Neuron (in vitro differentiated cells): ENCODE results near the gene GPSM3.
"Not testable (repeated sequence)": the region's sequence is repeated elsewhere in the genome, so short reads cannot be mapped to it uniquely, and the experiment has no call there.

Experiments used
- H2AFZ ChIP-seq: one replicate; pipeline ENCODE4 v1.6.1; 2013; ENCODE audit warnings: low read depth, mild to moderate bottlenecking, inconsistent platforms, low read length, moderate library complexity
- H3K27me3 ChIP-seq: one replicate; pipeline ENCODE4 v1.6.1; 2013; ENCODE audit warnings: low read length; ENCODE audit not compliant: insufficient read depth
- H3K36me3 ChIP-seq: one replicate; pipeline ENCODE4 v1.6.1; 2013; ENCODE audit warnings: low read length; ENCODE audit not compliant: insufficient read depth
- H3K4me1 ChIP-seq: one replicate; pipeline ENCODE4 v1.6.1; 2013; ENCODE audit warnings: low read length; ENCODE audit not compliant: insufficient read depth
- H3K4me3 ChIP-seq: 2 replicates; pipeline ENCODE4 v1.5.1; 2013; ENCODE audit warnings: mild to moderate bottlenecking, low read length, moderate library complexity
- H3K9me3 ChIP-seq: one replicate; pipeline ENCODE4 v1.6.1; 2013; ENCODE audit warnings: low read length

The GPSM3 gene

DNA sequence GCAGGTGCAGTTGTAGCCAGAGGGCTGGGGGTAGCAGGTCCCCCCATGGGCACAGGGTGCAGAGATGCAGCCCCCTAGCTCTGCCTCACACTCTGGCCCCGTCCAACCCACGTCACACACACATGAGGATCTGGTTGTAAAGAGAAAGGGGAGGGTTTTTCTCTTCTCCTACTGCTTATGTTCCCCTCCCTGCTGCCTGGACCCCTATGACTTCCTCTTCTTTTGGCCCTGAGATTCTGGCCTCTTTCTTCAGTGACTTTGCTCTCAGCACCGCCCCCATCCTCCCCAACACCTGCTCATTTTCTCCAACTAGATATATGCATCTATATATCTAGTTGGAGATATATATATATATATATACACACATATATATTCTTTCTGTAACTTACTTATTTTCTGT, 21.7 kb upstream of the GPSM3 start:
- no peak overlapping the region for H3K4me3 ChIP-seq
- H3K9me3 ChIP-seq: no peaks in the 10 kb centered on the region
- H3K4me1 ChIP-seq: no peaks in the 10 kb centered on the region
- peaks cover 22% of the 10 kb centered on the region for H3K27me3 ChIP-seq
- no peak overlapping the region for H2AFZ ChIP-seq
- H3K36me3 ChIP-seq: no peaks in the 10 kb centered on the region

DNA sequence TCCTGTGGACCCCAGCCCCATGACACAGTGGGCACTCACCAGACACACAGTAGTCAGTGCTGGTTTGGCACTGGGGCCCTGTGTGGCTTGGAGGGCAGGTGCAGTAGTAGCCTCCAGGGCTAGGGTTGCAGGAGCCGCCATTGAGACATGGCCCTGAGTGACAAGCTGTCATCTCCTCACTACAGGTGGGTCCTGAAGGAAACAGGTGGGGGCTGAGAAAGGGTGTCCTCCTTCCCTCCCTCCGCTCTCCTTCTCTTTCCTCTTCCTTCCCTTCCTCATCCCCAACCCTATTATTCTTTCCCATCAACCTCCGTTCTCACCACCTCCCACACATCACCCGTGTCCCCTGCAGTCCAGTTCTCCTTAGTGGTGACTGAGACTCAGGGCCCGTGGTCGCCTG, 21.2 kb upstream of the GPSM3 start:
- H3K4me3 ChIP-seq: no peak overlapping the region
- no peaks in the 10 kb centered on the region for H3K4me1 ChIP-seq
- H3K9me3 ChIP-seq: no peaks in the 10 kb centered on the region
- peaks cover 22% of the 10 kb centered on the region for H3K27me3 ChIP-seq
- no peak overlapping the region for H2AFZ ChIP-seq
- H3K36me3 ChIP-seq: no peaks in the 10 kb centered on the region

DNA sequence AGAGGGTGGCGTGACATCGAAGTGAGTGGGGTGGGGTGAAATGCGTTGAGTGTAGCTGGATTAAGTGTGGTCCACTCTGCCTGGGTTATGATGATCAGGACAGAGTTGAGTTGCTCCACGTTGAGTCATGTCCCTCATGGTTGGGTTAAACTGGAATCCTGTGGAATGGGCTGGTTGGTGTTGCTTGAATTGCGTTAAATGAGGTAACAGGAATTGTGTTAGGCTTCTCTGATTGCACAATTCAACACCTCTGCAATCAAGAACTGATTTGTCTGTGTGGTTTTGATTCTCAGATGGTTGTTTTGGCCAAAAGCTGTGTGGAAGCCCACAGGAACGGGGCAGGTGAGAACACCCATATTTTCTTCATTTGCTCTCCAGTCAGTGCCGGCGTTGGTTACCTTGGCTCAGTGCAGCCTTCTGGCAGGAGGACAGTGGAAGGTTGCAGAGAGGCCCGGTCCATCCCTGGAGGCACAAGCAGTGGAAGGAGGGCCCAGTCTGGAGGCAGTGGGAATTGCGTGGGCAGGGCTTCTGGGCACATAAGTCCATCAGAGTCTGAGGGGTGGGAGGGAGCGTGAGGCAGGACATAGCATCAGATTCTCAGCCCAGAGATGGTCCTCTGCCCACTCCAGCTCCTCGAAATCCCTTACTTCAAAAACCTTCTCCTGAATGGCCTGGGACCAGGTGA, 19.8 kb upstream of the GPSM3 start:
- H3K9me3 ChIP-seq: no peaks in the 10 kb centered on the region
- H3K4me1 ChIP-seq: no peaks in the 10 kb centered on the region
- H3K4me3 ChIP-seq: no peak overlapping the region
- H2AFZ ChIP-seq: no peak overlapping the region
- H3K36me3 ChIP-seq: no peaks in the 10 kb centered on the region
- H3K27me3 ChIP-seq: peaks cover 18% of the 10 kb centered on the region

DNA sequence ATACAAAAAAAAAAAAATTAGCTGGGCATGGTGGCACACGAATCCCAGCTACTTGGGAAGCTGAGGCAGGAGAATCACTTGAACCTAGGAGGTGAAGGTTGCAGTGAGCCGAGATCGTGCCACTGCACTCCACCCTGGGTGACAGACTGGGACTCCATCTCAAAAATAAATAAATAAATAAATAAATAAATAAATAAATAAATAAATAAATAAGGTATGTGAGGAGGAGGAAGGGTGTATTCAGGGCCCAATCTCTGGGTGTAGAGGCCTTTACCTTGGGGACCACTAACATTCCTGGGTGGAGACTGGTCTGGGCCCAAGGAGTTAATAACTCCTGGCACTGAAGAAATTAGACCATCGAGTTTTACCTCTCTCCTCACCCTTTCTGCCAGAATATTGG, 19.0 kb upstream of the GPSM3 start:
- H3K27me3 ChIP-seq: peaks cover 18% of the 10 kb centered on the region
- H3K9me3 ChIP-seq, H3K4me3 ChIP-seq, H2AFZ ChIP-seq, H3K4me1 ChIP-seq, H3K36me3 ChIP-seq: not testable (repeated sequence)

DNA sequence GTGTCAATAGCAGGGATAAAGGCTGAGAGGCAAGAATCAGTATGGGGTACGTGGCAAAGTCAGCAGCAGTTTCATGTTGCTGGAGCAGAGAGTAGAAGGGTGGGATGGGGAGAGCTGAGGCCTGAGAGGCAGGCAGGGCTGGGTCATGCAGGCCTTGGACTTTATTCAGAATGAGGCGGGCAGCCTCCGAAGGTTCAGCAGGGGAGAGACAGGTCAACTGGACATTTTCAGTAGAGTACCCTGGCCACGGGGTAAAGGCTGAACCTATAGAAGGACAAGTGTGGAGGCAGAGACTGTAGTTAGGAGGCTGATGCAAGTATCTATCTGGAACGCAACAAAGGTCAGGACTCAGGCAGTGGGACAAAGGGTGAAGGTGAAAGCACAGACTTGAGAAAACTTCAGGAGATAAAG, 17.8 kb upstream of the GPSM3 start:
- Histone ChIP-seq H2AFZ (no peak overlapping the region), H3K27me3 (peaks cover 17% of the 10 kb centered on the region), H3K36me3 (no peaks in the 10 kb centered on the region), H3K4me1 (no peaks in the 10 kb centered on the region), H3K4me3 (no peak overlapping the region), H3K9me3 (no peaks in the 10 kb centered on the region)

DNA sequence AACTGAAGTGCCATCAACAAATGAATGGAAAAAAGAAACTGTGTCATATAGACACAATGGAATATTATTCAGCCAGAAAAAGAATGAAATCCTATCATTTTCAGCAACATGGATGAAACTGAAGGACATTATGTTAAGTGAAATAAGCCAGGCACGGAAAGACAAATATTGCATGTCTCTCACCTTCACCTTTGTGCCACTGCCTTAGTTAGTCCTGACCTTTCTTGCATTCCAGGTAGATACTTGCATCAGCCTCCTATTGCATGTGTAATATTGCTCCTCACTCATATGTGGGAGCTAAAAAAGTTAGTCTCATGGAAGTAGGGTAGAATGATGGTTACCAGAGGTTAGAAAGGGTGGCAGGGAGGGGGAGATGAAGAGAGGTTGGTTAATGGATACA, 16.6 kb upstream of the GPSM3 start:
- Histone ChIP-seq H3K9me3 (no peaks in the 10 kb centered on the region), H3K4me1 (peaks cover 2% of the 10 kb centered on the region), H3K27me3 (peaks cover 13% of the 10 kb centered on the region), H3K4me3 (no peak overlapping the region), H2AFZ (no peak overlapping the region), H3K36me3 (no peaks in the 10 kb centered on the region)

DNA sequence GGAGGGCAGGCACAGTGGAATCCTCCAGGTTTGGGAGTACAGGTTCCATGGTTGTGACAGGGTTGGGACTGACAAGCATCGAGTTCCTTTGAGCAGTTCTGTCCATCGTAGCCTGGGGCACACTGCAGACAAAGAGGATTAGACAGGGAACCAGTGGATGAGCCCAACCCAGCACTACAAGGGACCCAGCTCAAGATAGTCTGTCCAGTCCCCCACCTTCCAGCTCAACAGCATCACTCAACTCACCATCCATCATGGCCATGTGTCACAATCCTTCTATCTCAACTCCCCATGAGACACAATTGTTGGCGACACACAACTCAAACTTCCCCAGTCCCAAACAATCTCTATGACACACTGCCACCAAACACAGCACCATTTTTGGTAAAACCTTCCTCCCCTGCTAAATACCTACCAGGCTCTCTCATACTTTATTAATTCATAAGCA, 11.8 kb upstream of the GPSM3 start:
- H3K9me3 ChIP-seq: no peaks in the 10 kb centered on the region

DNA sequence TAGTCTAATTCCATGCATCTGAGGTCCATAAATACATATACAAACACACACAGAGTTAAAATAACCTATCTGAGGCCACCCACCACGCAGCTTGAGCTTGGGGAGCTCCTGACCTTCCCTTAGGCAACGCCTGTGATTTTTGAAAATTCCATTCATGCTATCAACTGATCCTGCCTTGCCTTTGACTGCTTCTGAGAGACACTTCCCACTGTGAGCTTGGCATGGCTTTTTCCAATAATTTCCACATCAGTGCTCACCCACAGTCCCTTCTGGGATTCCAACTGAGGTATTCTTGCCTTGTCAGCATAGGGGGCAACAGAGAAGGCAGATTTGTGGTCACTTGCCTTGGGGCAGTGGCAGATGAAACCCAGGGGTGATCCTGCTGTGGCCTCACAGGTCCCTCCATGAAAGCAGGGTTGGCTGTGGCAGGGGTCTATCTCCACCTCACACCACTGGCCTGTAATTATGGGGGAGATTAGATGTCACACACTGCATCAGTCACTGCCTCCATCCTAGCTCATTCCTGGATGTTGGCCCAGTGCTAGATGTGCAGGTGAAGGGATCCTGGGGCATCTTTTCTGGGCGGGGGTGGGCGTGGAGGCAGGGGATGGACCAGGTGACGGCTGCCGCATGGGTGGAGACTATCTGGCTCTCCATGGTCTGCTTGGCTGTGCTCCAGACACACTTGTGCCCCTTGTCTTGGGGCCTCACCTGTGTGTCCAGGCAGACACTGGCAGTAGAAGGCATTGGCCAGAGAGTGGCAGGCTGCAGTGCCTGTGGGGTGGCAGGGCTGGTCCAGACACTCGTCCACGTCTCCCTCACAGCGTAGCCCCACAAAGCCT, 11.2 kb upstream of the GPSM3 start:
- H3K36me3 ChIP-seq: no peaks in the 10 kb centered on the region
- H3K9me3 ChIP-seq: no peaks in the 10 kb centered on the region
- no peak overlapping the region for H3K4me3 ChIP-seq
- peaks cover 15% of the 10 kb centered on the region for H3K4me1 ChIP-seq
- H3K27me3 ChIP-seq: no peaks in the 10 kb centered on the region
- no peak overlapping the region for H2AFZ ChIP-seq

More for the DNA sequence above, 11.8 kb upstream of the GPSM3 start:
- no peaks in the 10 kb centered on the region for H3K27me3 ChIP-seq
- no peak overlapping the region for H3K4me3 ChIP-seq
- no peak overlapping the region for H2AFZ ChIP-seq
- H3K36me3 ChIP-seq: no peaks in the 10 kb centered on the region
- H3K4me1 ChIP-seq: peaks cover 15% of the 10 kb centered on the region

DNA sequence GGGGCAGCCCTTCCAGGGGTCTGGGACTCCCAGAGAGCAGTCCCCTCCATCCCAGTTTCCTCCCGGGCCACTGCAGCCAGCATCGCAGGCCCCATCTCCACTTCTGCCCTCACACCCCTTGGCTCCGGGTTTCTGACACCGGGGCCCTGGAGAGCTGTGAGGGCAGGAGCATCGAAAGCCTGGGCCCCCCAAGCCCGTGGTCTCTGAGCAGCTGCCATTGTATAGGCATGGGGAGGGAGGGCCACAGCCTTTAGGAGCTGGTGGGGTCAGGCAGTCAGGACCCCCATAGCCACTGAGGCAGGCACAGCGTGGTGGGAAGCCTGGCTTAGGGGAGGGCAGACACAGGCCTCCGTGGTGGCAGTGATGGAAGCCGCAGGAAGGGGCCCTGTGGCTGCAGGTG, 9.7 kb upstream of the GPSM3 start:
- no peaks in the 10 kb centered on the region for H3K36me3 ChIP-seq
- no peaks in the 10 kb centered on the region for H3K9me3 ChIP-seq
- peaks cover 16% of the 10 kb centered on the region for H3K4me1 ChIP-seq
- no peak overlapping the region for H3K4me3 ChIP-seq
- H3K27me3 ChIP-seq: no peaks in the 10 kb centered on the region
- no peak overlapping the region for H2AFZ ChIP-seq

DNA sequence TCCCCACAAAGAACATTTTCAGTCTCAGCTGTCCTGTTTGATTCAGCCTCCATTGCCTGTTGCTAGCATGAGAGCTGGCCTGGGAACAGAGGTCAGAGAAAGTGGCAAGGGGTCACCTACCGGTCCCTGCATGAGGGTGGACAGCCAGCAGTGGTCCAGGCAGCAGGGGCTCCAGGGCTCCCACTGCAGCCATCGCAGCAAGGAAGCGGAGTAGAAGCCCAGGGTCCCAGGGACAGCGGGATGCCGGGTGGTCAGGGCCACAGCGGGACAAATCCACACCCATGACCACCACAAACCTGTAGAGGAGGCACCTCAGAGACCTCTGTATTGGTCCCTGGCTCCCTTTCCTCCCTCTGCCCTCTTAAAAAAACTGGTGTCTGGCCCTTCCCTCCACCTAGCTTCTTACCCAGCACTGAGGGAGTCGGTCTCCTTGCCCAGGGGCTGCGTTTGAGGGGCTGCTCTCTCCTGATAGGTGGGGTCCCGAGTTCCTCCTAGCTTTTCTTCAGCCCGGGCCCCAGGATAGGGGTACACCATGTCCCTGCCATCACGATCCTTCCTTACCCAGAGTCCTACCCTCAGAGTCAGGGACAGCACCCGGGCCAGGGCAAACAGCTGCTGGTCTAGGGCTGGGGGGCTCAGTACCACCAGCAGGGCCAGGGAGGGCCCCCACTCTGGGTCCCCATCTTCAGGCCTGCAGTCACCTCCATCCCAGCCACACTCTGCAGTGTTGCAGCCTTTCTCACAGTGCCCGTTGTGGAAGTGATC, 8.4 kb upstream of the GPSM3 start:
- Histone ChIP-seq H3K4me3 (no peak overlapping the region), H3K27me3 (no peaks in the 10 kb centered on the region), H3K36me3 (no peaks in the 10 kb centered on the region)

DNA sequence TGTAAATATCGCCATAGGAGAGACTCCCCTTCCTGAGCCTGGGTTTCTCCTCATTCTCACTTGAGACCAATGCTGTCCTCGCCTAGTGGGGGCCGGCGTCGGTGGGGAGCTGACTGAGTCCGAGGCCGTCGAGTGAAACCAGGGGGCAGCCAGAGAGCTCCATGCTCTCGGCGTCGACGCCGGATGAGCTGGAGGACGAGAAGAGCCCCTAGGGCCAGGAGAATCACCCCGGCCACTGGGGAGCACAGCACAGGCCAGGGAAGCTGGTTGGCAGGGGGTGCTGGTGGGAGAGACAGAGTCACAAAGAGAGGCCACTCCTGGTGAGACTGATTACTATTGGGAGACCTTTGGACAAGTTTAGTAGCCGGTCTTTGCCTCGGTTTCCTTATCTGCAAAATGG, 6.4 kb upstream of the GPSM3 start:
- no peaks in the 10 kb centered on the region for H3K36me3 ChIP-seq
- H3K27me3 ChIP-seq: no peaks in the 10 kb centered on the region
- H2AFZ ChIP-seq: no peak overlapping the region
- peaks cover 35% of the 10 kb centered on the region for H3K4me1 ChIP-seq
- H3K9me3 ChIP-seq: no peaks in the 10 kb centered on the region
- H3K4me3 ChIP-seq: no peak overlapping the region

More for the DNA sequence above, 8.4 kb upstream of the GPSM3 start:
- Histone ChIP-seq H3K4me1 (peaks cover 26% of the 10 kb centered on the region), H3K9me3 (no peaks in the 10 kb centered on the region), H2AFZ (no peak overlapping the region)

DNA sequence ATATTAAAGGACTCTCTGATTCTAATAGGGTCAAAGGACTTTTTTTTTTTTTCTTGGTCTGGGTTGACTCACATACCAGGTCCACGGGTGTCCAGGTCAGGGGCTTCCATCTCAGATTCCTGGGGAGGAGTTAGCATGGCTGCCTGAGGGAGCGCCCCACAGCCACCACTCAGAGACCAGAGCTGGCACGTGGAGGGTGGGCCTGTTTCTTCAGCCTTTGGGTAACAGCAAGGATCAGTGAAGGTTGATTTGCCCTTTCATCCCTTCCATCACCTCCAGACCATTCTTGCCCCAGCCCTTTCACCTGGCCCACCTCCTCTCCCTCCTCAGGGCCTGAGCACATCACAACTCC, 5.9 kb upstream of the GPSM3 start:
- Histone ChIP-seq H3K4me1 (peaks cover 29% of the 10 kb centered on the region), H3K9me3 (no peaks in the 10 kb centered on the region), H3K36me3 (no peaks in the 10 kb centered on the region), H2AFZ (no peak overlapping the region), H3K4me3 (no peak overlapping the region), H3K27me3 (no peaks in the 10 kb centered on the region)
